Renal cortical epithelial cell (primary cell): ENCODE results near the gene GMPR2. TPM values are rescaled to one million over a fixed set of nuclear protein-coding genes. Genes with fewer than 3 reads are reported as not detected.

Source experiments
- DNase-seq: peaks from one replicate; pipeline ENCODE4 v3.0.0-alpha.2; 2011; ENCODE audit warnings: low read depth
- total RNA-seq: library from RNA; depleted of rRNA; stranded (reverse); fragments of >200 nt; gene quantifications from 2 replicates; pipeline ENCODE4 v1.2.3, GENCODE V29; 2014

Gene GMPR2
- 96.7 and 106 TPM in 2 replicates for total RNA-seq

DNA sequence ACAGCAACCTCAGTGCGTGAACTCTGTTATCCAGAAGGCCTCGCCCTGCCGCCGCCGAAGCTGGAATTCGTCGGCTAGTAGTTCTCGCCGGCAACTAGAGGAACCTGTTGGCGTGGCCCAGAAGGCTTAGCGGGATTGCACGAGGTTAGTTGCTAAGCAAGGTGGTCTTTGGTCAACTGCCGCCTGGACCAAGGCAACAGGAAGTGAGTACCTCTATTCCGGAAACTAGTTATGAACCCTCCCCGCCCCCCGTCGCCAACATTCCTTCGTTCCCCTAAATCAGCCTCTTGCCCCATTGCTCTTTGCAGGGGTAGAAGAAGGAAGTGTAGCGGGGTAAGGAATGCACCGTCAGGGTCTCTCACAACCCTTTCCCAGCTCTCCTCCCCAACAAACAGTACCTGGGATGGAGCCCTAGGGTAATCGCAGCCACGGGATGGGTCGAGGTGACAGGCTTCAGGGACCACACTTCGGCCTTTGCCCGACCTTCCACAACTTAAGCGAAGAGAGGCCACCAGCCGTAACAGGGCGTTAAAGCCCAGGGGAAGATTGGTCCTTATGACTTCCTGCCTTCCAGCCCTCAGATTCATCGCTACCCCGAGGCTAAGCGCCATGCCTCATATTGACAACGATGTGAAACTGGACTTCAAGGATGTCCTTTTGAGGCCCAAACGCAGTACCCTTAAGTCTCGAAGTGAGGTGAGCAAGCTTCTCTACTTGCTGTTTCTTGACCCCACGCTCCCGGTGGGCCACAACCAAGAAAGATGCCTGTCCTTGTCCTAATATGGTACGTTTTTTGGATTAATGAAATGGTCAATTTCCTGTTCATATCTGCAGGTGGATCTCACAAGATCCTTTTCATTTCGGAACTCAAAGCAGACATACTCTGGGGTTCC is at the start of gene GMPR2:
Gene GMPR2 (plus strand): TSS at position 285 of the 893 bp plus-strand sequence. CDS start 325 bp downstream, at position 610.
- DNase-seq = no peak

DNA sequence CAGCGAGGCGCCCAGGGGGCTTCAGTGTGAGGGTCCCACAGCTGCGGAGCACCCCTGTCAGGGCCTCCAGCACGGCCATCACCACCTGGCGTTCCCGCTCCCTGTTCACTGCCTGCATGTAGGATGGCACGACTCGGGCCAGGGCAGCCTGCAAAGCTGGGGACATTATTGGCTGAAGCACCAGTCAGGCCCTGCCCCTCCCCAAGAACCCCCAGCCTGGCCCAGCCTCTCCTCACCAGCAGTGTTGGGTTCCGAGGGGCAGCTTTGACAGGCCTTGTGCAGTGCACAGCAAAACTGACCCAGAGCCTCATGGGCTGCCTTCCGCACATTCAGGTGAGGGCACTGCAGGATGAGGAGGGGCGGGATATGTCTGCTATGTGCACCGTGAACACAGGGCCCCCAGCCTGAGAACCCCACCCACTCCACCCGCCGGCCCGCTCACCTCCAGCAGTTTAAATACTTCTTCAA is 49.7 kb upstream of the GMPR2 start:
- DNase-seq = no peak

DNA sequence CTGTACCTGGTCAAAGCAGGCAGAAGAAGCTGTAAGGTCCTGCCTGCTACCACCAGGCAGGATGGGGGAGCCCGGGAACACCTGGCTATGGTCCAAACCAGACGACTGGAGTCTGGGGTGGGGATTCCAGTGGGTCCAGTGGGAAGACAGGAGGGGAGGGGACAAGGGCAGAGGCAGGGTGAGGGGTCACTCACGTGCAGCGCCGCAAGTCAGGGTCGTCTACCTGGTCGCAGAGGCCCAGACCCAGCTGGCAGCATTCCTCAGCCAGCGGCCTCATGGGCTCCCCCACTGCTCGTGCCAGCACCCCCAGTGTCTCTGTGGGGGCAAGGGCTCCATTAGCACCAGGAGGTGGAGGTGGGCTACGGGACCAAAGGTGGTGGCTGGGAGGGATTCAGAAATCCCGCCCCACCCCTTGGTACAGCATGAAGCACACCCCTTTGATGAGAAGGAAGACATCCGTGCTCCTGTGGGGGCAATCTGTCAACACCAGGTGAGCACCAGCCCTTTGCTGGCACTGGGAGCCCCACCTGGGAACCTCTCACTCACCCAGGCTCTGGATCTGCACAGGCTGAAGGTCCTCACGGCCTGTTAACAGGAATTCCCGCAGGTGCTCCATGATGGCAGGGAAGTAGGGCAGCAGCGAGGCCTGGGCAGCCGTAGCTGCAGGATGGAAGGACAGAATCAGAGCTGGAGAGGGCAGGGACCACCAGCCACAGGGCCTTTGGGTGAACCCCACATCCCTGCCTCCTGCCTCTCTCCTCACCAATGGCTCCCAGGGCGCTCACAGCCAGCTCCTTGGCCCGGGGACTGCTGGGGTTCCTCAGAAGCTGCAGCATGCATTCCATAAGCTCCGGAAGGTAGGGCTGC is 48.4 kb upstream of the GMPR2 start:
- DNase-seq = no peak

DNA sequence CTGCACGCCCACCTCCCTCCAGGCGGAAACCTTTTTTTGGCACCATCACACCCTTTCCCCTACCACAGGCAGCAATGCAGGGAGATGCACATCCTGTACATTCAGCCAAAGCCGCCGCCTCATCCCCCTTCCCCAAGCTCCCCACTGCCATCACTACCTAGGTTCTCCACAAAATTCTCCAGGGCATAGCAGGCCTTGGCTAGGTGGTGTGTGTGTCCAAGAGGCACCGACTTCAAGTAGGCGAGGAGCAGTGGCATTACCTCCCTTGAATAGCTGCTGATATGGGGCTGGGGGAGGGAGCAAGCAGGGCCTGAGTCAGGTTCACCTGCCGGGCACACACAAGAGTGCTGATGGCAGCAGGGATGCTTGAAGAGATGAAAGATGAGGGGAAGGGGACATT is 47.7 kb upstream of the GMPR2 start:
- DNase-seq = no peak

DNA sequence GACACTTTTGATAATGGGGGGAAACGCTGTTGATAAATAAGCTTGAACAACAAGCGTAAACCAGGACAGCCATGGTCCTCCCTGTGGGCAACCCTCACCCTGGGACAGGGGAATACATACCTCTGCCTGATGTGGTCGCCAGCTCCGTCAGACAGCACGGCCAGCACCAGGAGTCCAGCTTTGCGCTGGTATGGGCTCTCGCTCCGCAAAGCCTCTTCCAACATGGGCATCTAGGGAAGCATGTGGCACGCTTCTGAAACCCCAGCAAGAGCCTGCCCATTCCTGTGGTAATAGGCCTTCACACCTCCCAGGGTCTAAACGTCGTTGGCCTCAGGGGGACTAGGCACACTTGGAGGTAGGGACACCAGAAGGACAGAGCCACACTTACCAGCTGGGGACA is 47.0 kb upstream of the GMPR2 start:
- no peak for DNase-seq

DNA sequence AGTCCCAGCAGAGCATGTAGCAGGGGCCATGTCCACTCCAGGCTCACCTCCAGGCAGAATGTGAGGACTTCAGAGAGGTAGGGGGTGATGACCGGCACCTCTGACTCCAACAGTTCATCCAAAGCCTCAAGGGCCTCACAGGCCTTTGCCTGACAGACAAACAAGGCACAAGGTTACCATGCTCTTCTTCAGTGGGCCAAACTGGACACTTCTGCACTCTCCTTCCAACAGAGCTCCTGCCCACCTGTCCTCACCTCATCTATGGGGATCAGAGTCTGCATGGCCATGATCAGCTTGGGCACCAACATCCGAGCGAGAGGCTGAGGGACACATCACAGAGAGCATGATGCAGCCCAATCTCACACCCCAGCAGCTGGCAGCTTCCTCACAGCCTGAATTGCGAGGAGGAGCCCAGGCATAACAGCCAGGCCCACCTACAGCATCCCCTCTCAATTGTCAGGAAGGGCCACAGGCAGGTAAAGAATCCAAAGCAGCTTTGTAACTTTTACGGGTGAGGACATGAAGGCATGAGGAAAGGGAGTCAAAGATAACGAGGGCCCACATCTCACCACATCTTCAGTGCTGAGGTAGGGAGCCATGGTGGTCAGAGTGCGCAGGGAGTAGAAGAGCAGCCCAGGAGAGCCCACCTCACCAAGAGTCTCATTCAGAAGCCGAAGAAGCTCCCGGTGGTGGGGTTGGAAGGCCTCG is 45.7 kb upstream of the GMPR2 start:
- no peak for DNase-seq

DNA sequence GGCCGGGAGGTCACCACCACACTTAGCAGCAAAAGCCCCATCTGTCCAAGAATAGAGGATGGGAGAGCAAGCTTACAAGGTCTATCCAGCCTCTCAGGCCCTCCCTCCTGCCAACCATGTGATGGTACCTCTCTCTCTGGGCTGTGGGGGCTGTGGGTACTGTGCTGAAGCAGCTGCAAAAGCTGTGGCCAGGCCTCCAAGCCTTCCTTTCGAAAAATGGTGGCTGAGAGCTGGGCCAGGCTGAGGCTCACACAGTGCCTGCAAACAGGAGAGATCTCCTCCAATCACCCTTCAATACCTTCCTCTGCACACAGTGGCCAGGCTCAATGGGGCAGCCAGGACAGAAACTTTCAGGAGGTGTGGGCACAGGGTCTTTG is 45.2 kb upstream of the GMPR2 start:
- no peak for DNase-seq

DNA sequence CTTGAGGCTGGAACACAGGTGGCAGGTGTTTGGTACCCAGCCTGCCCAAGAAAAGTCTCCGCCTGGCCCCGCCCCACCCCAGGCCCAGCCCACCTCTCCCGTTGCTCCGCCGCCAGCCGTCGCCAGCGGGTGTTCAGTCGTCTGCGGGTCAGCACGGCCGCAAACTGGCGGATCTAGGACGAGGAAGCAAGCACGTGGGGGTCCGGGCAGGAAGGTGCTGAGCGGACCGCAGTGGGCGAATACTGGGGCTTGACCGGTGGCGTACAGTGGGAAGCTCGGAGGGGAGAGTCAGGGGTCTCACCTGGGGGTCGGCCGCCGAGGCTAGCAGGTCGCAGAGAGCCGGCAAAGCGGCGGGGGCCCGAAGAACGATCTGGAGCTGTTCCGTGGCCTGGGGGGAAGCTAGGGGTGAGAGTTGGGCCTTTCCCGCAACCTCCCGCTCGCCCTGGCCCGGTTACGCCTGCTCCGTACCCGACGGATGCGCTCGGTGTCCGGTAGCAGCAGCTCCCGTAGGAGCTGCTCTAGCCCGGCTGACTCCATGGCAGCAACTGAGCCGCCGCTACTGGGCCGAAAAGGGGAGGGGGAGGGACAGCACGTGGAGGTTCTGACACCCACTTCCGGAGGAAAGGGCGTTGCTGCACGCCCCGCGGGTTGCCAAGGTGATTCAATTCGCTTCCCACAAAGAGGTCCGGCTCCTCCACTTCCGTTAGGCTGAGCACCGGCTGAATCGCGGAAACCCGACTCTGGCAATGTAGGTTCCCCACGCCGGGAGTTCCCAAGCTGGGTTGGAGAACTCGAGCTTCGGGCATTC is 44.3 kb upstream of the GMPR2 start, which contains the start of gene IPO4:
Gene IPO4 (minus strand): TSS at position 566 of the 808 bp plus-strand sequence. CDS start 29 bp downstream, at position 537.
- peak; percentile 94 for DNase-seq

DNA sequence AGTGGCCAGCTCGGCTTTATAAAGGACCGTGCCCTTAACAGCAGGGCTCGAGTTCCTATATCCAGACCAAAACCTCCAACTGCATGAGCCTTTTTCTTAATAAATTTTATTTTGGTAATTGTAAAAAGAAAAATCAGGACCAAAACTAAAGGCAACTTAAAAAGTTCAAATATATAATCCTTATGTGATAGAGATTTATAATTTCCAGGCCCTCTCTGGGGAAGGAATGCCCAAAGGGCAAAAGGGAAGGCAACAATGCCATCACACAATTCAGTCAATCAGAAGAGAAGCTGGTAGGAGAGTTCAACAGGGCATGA is 43.7 kb upstream of the GMPR2 start:
- DNase-seq = no peak

DNA sequence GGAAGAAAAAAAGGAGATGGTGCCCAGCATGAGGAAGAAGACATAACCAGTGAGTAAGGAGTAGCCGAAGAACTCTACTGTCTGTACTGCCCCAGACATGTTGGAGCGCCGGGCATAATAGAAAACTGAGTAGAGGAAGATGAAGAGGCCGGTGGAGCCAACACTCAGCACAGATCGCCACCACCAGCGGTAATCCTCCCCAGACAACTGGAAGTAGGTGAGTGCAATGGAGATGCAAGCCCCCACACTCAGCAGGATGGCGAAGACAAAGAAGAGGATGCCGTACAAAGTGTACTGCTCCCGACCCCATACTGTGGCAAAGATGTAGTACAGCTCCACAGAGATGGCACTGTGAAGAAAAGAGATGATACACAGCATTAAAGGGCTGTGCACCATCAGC is 43.3 kb upstream of the GMPR2 start:
- DNase-seq = no peak

DNA sequence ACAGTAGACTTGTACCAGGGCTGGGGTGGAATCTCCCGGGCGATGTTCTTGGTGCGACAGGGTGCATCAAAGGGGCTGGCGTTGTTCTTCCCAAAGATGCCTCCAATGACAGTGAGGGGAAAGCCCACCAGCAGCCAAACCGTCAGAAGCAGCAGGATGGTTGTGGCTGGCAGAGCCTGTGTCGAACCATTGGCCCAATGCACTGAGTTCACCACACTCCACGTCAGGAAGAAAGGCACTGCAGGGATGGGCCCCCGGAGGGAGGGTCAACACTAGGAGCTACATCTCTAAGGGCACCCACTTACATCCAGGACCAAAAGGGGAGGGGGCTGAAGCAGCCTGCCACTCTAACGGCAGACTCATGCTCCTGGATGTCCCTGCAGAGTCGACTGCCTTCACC is 42.3 kb upstream of the GMPR2 start:
- DNase-seq = no peak

DNA sequence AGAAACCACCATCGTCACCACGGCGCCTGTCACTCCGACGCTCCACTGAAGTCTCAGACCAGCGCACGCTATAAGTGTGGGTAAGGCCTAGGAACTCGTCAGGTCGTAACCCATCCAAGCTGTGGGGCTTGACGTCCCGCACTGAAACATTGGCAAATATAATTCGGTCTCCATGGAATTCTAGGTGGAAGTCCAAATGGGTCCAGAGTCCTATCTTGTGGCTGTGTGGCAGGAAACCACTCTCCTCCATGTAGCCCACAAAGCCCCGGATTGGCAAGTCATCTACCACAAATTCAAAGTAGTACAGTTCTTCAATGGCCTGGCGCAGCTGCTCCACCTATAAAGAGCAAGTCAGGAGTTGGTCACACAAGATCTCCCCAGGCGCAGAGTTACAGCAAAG is 39.8 kb upstream of the GMPR2 start:
- no peak for DNase-seq

DNA sequence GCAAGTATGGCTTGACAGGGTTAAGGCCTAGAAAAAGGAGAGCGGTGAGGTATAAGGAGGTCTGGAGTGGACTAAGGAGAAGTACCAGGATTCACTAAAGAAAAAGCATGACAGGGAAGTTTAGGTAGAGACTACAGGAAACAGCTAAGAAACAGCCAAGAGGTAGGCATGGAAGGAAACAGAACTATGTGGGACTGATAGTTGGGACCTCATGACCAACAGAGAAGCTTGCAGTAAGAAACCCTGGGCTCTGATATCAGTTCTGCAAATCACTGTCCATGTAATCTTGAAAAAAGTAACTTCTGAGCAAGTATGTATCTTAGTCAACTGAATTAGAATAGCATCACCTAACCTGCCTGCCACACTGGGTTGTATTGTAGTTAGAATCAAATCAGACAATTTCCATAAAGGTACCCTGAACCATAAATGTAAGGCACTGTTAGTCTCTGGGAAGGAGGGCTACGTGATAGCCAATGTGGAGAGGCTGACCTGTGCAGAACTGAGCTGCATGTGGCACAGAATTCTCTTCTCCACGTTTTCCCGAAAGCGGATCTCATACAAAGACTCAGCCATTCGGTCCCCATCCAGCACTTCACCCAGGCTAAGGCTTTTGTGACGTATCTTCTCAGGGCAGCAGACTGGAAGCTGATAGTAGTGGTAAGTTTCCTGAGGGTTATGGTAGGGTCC is 38.4 kb upstream of the GMPR2 start:
- no peak for DNase-seq

DNA sequence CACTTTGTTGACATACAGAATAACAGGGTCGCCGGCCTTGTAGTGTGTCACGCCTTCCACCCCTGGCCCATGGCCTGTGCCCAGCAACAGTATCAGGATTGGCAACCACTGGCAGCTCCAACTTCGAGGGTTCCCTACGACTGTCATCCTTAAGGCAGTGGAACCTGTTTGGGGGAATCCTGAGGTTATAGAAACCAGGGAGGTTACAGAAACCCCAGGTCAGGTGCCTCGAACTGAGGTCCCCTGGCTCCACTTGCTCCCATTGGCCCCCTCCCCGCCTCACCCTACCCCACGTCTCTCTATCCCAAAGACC is 37.9 kb upstream of the GMPR2 start:
- no peak for DNase-seq

DNA sequence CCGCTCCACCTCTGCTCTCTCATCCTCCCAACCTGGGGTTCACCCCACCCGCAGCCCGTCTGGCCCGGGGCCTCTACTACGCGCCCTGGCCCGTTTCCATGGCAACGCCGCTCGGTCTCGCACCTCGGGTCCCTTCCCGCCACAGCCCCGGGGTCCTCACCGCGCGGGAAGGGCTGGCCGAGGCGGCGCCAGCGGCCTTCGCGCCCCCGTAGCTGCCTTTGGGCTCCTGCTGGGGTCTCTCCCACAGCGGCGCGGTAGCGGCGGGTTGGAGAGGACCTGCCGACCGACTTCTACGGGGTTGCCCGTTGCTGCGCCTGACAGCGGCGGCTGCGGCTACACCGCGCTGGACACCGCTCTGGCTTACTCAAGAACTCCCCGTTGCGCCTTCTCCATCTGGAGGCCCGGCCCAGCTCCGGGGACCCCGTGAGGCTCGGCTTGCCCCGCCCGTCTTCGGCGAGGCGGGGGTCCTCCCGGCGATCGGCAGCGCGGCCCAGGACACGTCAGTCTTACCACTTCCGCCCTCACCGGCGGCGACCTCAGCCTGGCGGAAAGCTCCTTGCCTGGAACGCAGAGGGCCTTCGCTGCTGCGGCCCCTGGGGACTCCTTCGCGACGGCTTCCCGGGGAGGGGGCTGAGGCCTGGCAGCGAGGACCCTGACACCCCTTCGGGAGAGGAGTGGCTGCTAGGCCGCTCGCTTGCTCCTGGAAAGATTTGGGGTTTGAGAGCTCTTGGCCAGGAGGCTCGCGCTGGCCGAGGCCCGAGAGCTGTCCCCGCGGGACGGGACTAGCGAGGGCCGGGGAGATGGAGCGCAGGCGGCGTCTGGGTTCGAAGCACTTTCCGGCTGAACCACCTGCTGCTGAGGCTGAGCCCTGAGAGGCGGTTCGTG is 37.3 kb upstream of the GMPR2 start, which contains the start of gene TM9SF1:
Gene TM9SF1 (minus strand): TSS at position 256 of the 885 bp plus-strand sequence. CDS start 422 bp downstream, outside the sequence.
- peak; percentile 72 for DNase-seq

DNA sequence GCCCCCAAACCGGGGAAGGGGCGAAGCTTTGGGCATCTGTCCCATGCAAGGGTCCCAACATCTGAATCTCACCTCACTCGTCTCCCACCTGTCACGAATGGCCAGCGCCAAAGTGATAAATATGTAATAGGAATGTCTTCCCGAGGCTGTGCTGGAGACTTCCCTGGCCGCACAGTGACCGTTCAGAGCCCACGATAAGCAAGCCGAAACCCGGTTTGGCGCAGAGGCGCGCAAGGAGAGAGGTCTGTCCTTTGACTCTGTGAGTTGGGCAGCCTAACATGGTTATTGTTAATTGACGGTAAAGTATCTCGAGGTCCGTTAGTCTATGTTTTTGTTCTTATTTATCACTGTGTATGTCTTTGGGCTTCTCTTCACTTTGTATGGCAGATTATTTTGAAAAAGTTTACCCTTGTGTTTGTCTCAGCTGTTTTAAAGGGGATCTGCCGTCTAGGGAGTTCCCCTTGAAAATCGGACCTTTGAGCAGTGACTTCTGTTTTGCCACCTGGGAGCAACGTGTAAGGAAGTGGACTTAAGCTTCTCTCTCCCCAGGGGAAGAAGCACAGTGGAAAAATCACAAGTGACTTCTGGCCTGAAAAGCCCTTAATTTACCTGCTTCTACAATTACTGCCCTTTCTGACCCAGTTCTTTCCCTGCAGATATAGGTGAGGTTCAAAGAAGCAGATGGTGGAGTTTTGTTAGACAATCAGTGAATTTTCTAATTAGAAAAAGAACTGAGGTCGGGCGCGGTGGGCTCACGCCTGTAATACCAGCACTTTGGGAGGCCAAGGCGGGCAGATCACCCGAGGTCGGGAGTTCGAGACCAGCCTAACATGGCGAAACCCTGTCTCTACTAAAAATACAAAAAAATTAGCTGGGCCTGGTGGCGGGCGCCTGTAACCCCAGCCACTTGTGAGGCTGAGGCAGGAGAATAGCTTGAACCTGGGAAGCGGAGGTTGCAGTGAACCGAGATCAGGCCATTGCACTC is 36.4 kb upstream of the GMPR2 start:
- DNase-seq = no peak

DNA sequence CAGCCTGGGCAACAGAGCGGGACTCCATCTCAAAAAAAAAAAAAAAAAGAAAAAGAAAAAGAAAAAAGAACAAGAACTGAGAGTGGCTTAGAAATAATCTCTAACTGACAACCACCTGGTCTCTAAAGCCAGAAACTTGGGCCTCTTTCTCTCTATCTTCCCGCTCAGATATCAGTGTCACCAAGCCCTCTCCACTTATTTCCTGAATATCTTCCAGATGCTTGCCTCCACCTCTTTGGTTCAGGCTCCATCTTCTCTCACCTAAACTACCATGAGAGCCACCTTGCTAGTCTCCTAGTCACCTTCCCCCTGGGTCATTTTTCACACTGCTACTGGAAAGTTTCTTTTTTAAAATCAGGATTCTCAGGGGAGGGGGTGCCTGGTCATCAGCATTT is 35.7 kb upstream of the GMPR2 start:
- DNase-seq = no peak

DNA sequence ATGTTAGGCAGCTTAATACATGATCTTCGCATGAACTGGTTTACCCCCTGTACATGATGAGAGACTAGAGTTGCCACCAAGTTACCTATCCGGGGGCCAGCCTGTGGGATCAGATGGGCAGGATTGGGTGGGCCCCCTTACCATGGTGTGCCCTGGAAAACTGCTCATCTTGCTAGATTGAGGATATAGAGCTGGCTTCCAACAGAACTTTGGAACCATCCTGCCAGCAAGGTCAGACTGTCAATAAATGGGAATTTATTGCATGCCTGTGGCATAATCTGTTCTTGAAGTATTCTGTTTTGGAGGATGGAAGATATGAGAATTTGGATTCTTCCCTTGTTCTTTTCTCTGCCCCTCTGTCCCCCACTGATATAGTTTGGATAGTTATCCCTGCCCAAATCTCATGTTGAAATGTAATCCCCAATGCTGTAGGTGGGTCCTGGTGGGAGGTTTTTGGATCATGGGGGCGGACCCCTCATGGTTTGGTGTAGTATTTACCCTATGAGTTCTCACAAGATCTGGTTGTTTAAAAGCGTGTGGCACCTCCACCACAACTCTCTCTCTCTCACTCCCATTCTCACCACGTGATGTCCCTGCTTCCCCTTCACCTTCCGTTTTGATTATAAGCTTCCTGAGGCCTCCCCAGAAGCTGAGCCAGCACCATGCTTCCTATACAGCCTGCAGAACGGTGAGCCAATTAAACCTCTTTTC is 33.8 kb upstream of the GMPR2 start:
- DNase-seq = no peak
